Endothelial cell of umbilical vein (primary cell): Measurements from ENCODE around the gene GPHB5.

Experiments
- FOS ChIP-seq: IDR thresholded peaks from 2 replicates; pipeline ENCODE4 v1.6.1; 2011; ENCODE audit warnings: mild to moderate bottlenecking, low read length, moderate library complexity, borderline replicate concordance; ENCODE audit not compliant: insufficient read depth
- POLR2A ChIP-seq: IDR thresholded peaks from 2 replicates; pipeline ENCODE4 v1.6.1; 2012; ENCODE audit warnings: low read depth, mild to moderate bottlenecking, control low read depth, low read length
- TF ChIP-seq, protein P1 (sequence below), 2 donors: IDR thresholded peaks; 1 replicate in 1 of 2; 2 replicates in 1 of 2; pipeline ENCODE4 v1.5.1; 2011; ENCODE audit warnings: low read length in 2 of 2, mild to moderate bottlenecking in 2 of 2, moderate library complexity in 2 of 2, control low read depth in 1 of 2, inconsistent platforms in 1 of 2, low read depth in 1 of 2; ENCODE audit not compliant: insufficient read depth in 1 of 2; ENCODE audit errors: extremely low read depth in 1 of 2
- TF ChIP-seq, protein P2 (sequence below): IDR thresholded peaks from 2 replicates; pipeline ENCODE4 v1.6.1; 2011; ENCODE audit not compliant: insufficient read depth, insufficient read length

DNA sequence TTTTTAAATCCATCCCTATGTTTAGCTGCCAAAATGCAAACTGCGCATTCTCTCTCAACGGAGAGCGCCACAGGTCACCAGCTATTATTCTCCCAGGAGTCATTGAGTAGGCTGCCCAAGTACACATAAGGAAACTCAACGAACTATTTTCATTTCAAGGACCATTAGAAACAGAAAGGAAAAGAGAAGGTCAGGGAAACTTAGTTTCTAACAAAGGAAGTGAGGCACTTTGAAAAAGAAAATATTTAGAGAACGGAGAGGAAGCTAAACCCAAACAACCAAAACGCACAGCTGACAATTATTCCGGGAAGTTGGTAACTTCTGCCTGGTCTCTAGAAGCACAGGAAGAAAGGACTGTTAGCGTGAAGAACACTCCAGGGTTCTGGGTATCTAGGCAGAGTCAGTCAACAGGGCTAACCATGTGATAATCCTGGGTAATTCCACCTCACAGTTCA lies 23.5 kb downstream of the GPHB5 start:
- TF ChIP-seq, protein P1, sequence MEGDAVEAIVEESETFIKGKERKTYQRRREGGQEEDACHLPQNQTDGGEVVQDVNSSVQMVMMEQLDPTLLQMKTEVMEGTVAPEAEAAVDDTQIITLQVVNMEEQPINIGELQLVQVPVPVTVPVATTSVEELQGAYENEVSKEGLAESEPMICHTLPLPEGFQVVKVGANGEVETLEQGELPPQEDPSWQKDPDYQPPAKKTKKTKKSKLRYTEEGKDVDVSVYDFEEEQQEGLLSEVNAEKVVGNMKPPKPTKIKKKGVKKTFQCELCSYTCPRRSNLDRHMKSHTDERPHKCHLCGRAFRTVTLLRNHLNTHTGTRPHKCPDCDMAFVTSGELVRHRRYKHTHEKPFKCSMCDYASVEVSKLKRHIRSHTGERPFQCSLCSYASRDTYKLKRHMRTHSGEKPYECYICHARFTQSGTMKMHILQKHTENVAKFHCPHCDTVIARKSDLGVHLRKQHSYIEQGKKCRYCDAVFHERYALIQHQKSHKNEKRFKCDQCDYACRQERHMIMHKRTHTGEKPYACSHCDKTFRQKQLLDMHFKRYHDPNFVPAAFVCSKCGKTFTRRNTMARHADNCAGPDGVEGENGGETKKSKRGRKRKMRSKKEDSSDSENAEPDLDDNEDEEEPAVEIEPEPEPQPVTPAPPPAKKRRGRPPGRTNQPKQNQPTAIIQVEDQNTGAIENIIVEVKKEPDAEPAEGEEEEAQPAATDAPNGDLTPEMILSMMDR (IDR thresholded peaks at IDR 0.05; ENCODE audit: extremely low read depth in 1 of 2, insufficient read depth in 1 of 2, low read depth in 1 of 2, low read length in 2 of 2): no peak
- TF ChIP-seq, protein P2, sequence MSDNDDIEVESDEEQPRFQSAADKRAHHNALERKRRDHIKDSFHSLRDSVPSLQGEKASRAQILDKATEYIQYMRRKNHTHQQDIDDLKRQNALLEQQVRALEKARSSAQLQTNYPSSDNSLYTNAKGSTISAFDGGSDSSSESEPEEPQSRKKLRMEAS: no peak
- TF ChIP-seq POLR2A: no peak
- no peak for TF ChIP-seq FOS
